Endothelial cell of umbilical vein (primary cell): Measurements from ENCODE around the gene ZNF850. TPM values are rescaled to one million over a fixed set of nuclear protein-coding genes. Genes with fewer than 3 reads are reported as not detected.

Experiments used
- BruUV-seq: library from RNA; stranded (reverse); fragments of 400-500 nt; replicated peaks from 2 replicates; lab custom pipeline; 2021; lab: Mats Ljungman, UMichigan
- CTCF ChIA-PET: fragments of 300-600, 350-600 bp; sonication (Branson Sonifier 250); formaldehyde crosslinking; loops from one replicate; lab custom pipeline; 2021; ENCODE audit warnings: antibody characterized with exemption, inconsistent platforms; lab: Charles Lee
- POLR2A ChIA-PET: fragments of 300-600, 350-600 bp; sonication (Branson Sonifier 250); formaldehyde crosslinking; loops from one replicate; lab custom pipeline; 2021; ENCODE audit warnings: antibody characterized with exemption, inconsistent platforms; lab: Charles Lee
- DNase-seq: peaks from one replicate; pipeline ENCODE4 v3.0.0-alpha.2; 2011; ENCODE audit warnings: low read depth, low spot score
- FAIRE-seq: peaks from 2 replicates; lab custom pipeline; 2011; peaks lifted over from hg19 to GRCh38; lab: Jason Lieb, UNC
- H2AFZ ChIP-seq: 2 replicates; pipeline ENCODE4 v1.6.0; 2012; ENCODE audit warnings: low read depth, low read length, control low read depth, inconsistent platforms
- H3K27ac ChIP-seq: 2 replicates; pipeline ENCODE4 v1.5.1; 2011; ENCODE audit warnings: low read depth, mild to moderate bottlenecking, control low read depth, low read length, moderate library complexity; ENCODE audit not compliant: insufficient read depth
- H3K27me3 ChIP-seq, 2 experiments: 2 replicates each; pipeline versions ENCODE4 v1.6.0 to v1.6.1; 2011; ENCODE audit warnings: low read length in 2 of 2, mixed read lengths in 1 of 2; ENCODE audit not compliant: control insufficient read depth in 2 of 2, insufficient read depth in 2 of 2
- H3K36me3 ChIP-seq, 2 experiments: 2 replicates in 1 of 2; 3 replicates in 1 of 2; pipeline ENCODE4 v1.5.1; 2011; ENCODE audit warnings: low read length in 2 of 2, mild to moderate bottlenecking in 1 of 2, moderate library complexity in 1 of 2; ENCODE audit not compliant: control insufficient read depth in 2 of 2, insufficient read depth in 2 of 2; ENCODE audit errors: extremely low read depth in 1 of 2
- H3K4me1 ChIP-seq: 3 replicates; pipeline ENCODE4 v1.5.1; 2011; ENCODE audit warnings: mild to moderate bottlenecking, low read length; ENCODE audit not compliant: control insufficient read depth, insufficient read depth; ENCODE audit errors: extremely low read depth
- H3K4me2 ChIP-seq: 2 replicates; pipeline ENCODE4 v1.6.1; 2011; ENCODE audit warnings: low read length, control low read depth, mixed read lengths; ENCODE audit not compliant: insufficient read depth
- H3K4me3 ChIP-seq, 3 experiments: fragments of 200-600 bp in 1 of 3; sonication (generic), shearing (Covaris generic) in 1 of 3; replicated peaks in 1 of 3; 2 replicates each; pipeline ENCODE4 v1.5.1; 2011 to 2016; ENCODE audit warnings: control low read depth in 3 of 3, low read length in 3 of 3, mild to moderate bottlenecking in 2 of 3, inconsistent platforms in 1 of 3, low read depth in 1 of 3, moderate library complexity in 1 of 3; ENCODE audit not compliant: insufficient read depth in 1 of 3
- H3K79me2 ChIP-seq: 2 replicates; pipeline ENCODE4 v1.6.0; 2012; ENCODE audit warnings: low read length, inconsistent platforms; ENCODE audit not compliant: control insufficient read depth, insufficient read depth
- H3K9ac ChIP-seq: replicated peaks from 2 replicates; pipeline ENCODE3; 2011; ENCODE audit warnings: low read length, control low read depth; ENCODE audit not compliant: insufficient read depth; ENCODE audit errors: extremely low read depth
- H3K9me1 ChIP-seq: replicated peaks from 3 replicates; pipeline ENCODE4 v1.6.0; 2011; ENCODE audit warnings: mild to moderate bottlenecking, low read length; ENCODE audit not compliant: control insufficient read depth, insufficient read depth; ENCODE audit errors: extremely low read depth
- H3K9me3 ChIP-seq: replicated peaks from 2 replicates; pipeline ENCODE4 v1.5.1; 2012; ENCODE audit warnings: low read length, inconsistent platforms; ENCODE audit not compliant: control insufficient read depth, insufficient read depth
- H4K20me1 ChIP-seq: replicated peaks from 2 replicates; pipeline ENCODE3; 2011; ENCODE audit warnings: mild to moderate bottlenecking, low read length; ENCODE audit not compliant: control insufficient read depth, insufficient read depth; ENCODE audit errors: extremely low read depth
- CTCF ChIP-seq, 2 donors: IDR thresholded peaks; 1 replicate in 1 of 2; 2 replicates in 1 of 2; pipeline ENCODE4 v1.5.1; 2011; ENCODE audit warnings: low read length in 2 of 2, mild to moderate bottlenecking in 2 of 2, moderate library complexity in 2 of 2, control low read depth in 1 of 2, inconsistent platforms in 1 of 2, low read depth in 1 of 2; ENCODE audit not compliant: insufficient read depth in 1 of 2; ENCODE audit errors: extremely low read depth in 1 of 2
- EZH2 ChIP-seq: IDR thresholded peaks from 2 replicates; pipeline ENCODE4 v1.6.1; 2012; ENCODE audit warnings: borderline replicate concordance, low read depth, mild to moderate bottlenecking, moderate library complexity, low read length, inconsistent platforms; ENCODE audit not compliant: severe bottlenecking
- GATA2 ChIP-seq: IDR thresholded peaks from 2 replicates; pipeline ENCODE4 v1.7.0; 2011; ENCODE audit warnings: low read depth, mild to moderate bottlenecking, moderate library complexity, mixed read lengths, low read length; ENCODE audit not compliant: insufficient read length, insufficient read depth
- JUN ChIP-seq: IDR thresholded peaks from 2 replicates; pipeline ENCODE4 v1.6.1; 2011; ENCODE audit warnings: borderline replicate concordance, low read depth; ENCODE audit not compliant: insufficient read length, insufficient read depth
- MAX ChIP-seq: IDR thresholded peaks from 2 replicates; pipeline ENCODE4 v1.6.1; 2011; ENCODE audit not compliant: insufficient read depth, insufficient read length
- MYC ChIP-seq: IDR thresholded peaks from one replicate; pipeline ENCODE4 v1.6.1; 2011; ENCODE audit warnings: mild to moderate bottlenecking, low read depth, low read length
- POLR2A ChIP-seq: IDR thresholded peaks from 2 replicates; pipeline ENCODE4 v1.6.1; 2012; ENCODE audit warnings: low read depth, mild to moderate bottlenecking, control low read depth, low read length
- POLR2AphosphoS5 ChIP-seq: IDR thresholded peaks from 2 replicates; pipeline ENCODE4 v1.6.1; 2012; ENCODE audit warnings: low read depth, mild to moderate bottlenecking, control low read depth, low read length, moderate library complexity; ENCODE audit not compliant: insufficient read depth
- dilution Hi-C: fragments of 300-500 bp; cut with MboI; formaldehyde crosslinking; loops from one replicate; pipeline ENCODE4 v1.15.0; 2019; ENCODE audit warnings: low sequenced_read_pairs; ENCODE audit not compliant: extremely low pct_ligation_motif_present
- intact Hi-C: fragments of 100-400 bp; cut with micrococcal nuclease; formaldehyde crosslinking; loops from one replicate; pipeline ENCODE4 v1.10.0; 2022
- polyA plus RNA-seq, 4 experiments: library from polyadenylated mRNA; depleted of rRNA in 3 of 4; stranded (reverse) in 3 of 4; unstranded in 1 of 4; fragments of >200 nt; gene quantifications; 2 replicates each; pipeline versions ENCODE4 v1.2.1 to v1.2.3, GENCODE V29; 2011 to 2012; ENCODE audit warnings: missing spikeins in 1 of 4
- total RNA-seq: library from RNA; stranded (reverse); gene quantifications from 2 replicates; pipeline ENCODE4 v1.2.3, GENCODE V29; 2021

The ZNF850 gene
- total and polyA plus RNA-seq, 2 donors (not counting 3 experiments of a cell fraction or from before 2014, with no cell fraction given): 0.98 to 4.5 TPM

GRCh38 chr19:36775768-36776167 lies 3.2 kb upstream of the ZNF850 start:
- H3K79me2 ChIP-seq: no peaks in the 10 kb centered on the region
- ChIA-PET CTCF (no interaction called here), POLR2A (no interaction called here)
- peak; percentile 29 for DNase-seq
- intact Hi-C loops (loop anchor here (10.0 kb wide), 1 partner anchor 561 kb away; the partner anchor contains the start of genes ZNF146 and ZNF565), dilution Hi-C loops (no loop called here)
- H3K9me1 ChIP-seq: no peaks in the 10 kb centered on the region
- no peak overlapping the region for H3K4me2 ChIP-seq
- no TSS peak for BruUV-seq
- H4K20me1 ChIP-seq: no peaks in the 10 kb centered on the region
- no peaks in the 10 kb centered on the region for H3K36me3 ChIP-seq
- peak overlapping the region; percentile 55 for H2AFZ ChIP-seq
- peaks cover 11% of the 10 kb centered on the region for H3K4me1 ChIP-seq
- TF ChIP-seq MAX (no peak), EZH2 (no peak)
- peak overlapping the region in 1 of 3 experiments; percentile 11 for H3K4me3 ChIP-seq
- H3K27ac ChIP-seq: no peak overlapping the region
- H3K9ac ChIP-seq: no peak overlapping the region
- no peaks in the 10 kb centered on the region for H3K27me3 ChIP-seq
- no peak for FAIRE-seq
- no peaks in the 10 kb centered on the region for H3K9me3 ChIP-seq

GRCh38 chr19:36773223-36773579 lies 594 bp upstream of the ZNF850 start:
- ChIA-PET CTCF (no interaction called here), POLR2A (interaction anchor here (0.9 kb wide), 1 partner anchor 77 kb away, joined by 3 read pairs; the partner anchor contains the start of gene ZNF345)
- FAIRE-seq: no peak
- no peaks in the 10 kb centered on the region for H3K9me3 ChIP-seq
- TF ChIP-seq MYC (no peak), POLR2AphosphoS5 (no peak), MAX (no peak), GATA2 (no peak), JUN (no peak), POLR2A (no peak), EZH2 (no peak), CTCF (IDR thresholded peaks at IDR 0.05; ENCODE audit: extremely low read depth in 1 of 2, insufficient read depth in 1 of 2, low read depth in 1 of 2, low read length in 2 of 2) (no peak)
- H2AFZ ChIP-seq: peak overlapping the region; percentile 93
- no peak for DNase-seq
- H3K27ac ChIP-seq: no peak overlapping the region
- dilution Hi-C loops (no loop called here), intact Hi-C loops (loop anchor here (2.0 to 10.0 kb wide), 5 partner anchors 79 to 694 kb away; partner anchors contain the start of genes ZNF146, ZNF345, ZNF565 and ZNF568)
- no peaks in the 10 kb centered on the region for H3K36me3 ChIP-seq
- no peaks in the 10 kb centered on the region for H3K9me1 ChIP-seq
- H3K4me2 ChIP-seq: peak overlapping the region; percentile 77
- no peaks in the 10 kb centered on the region for H3K27me3 ChIP-seq
- peak overlapping the region; percentile 31 to 76 (median 40) for H3K4me3 ChIP-seq
- H3K9ac ChIP-seq: peak overlapping the region; percentile 45
- H3K79me2 ChIP-seq: peaks cover 10% of the 10 kb centered on the region
- no TSS peak for BruUV-seq
- H4K20me1 ChIP-seq: no peaks in the 10 kb centered on the region
- H3K4me1 ChIP-seq: peaks cover 11% of the 10 kb centered on the region
